ENCODE results near the gene LAMA5. TPM values are rescaled to one million over a fixed set of nuclear protein-coding genes. Genes with fewer than 3 reads are reported as not detected.

The LAMA5 gene
- total RNA-seq, 1 experiment from 2014 or later, result 22.2 TPM

GRCh38 chr20:62367633-62368391 is 700 bp upstream of the LAMA5 start:
- H3K27me3 ChIP-seq, result no peaks in the 10 kb centered on the region
- H3K9me3 ChIP-seq, result no peaks in the 10 kb centered on the region
- H3K4me3 ChIP-seq, result peak overlapping the region; percentile 21
- peak; percentile 73 for DNase-seq
- H3K36me3 ChIP-seq, result peaks cover 13% of the 10 kb centered on the region

- Histone ChIP-seq H3K27me3 (no peaks in the 10 kb centered on the region), H3K4me3 (peak overlapping the region; percentile 91), H3K9me3 (no peaks in the 10 kb centered on the region), H3K36me3 (peaks cover 18% of the 10 kb centered on the region)
- DNase-seq, result peak; percentile 63
Observed at GRCh38 chr20:62366370-62367135, 559 bp downstream of the LAMA5 start.

- Histone ChIP-seq H3K9me3 (no peaks in the 10 kb centered on the region), H3K27me3 (no peaks in the 10 kb centered on the region), H3K36me3 (peaks cover 20% of the 10 kb centered on the region), H3K4me3 (peak overlapping the region; percentile 91)
- peak; percentile 60 for DNase-seq
Observed at GRCh38 chr20:62365814-62366369, 1.2 kb downstream of the LAMA5 start.

- peak overlapping the region; percentile 91 for H3K4me3 ChIP-seq
- no peaks in the 10 kb centered on the region for H3K27me3 ChIP-seq
- H3K9me3 ChIP-seq, result no peaks in the 10 kb centered on the region
- H3K36me3 ChIP-seq, result peaks cover 23% of the 10 kb centered on the region
- DNase-seq, result no peak
Observed at GRCh38 chr20:62364911-62365736, 2.0 kb downstream of the LAMA5 start.

- Histone ChIP-seq H3K4me3 (no peak overlapping the region), H3K27me3 (no peaks in the 10 kb centered on the region), H3K9me3 (no peaks in the 10 kb centered on the region), H3K36me3 (peaks cover 23% of the 10 kb centered on the region)
- DNase-seq, result no peak
Observed at GRCh38 chr20:62363920-62364851, 2.9 kb downstream of the LAMA5 start.

- no peaks in the 10 kb centered on the region for H3K27me3 ChIP-seq
- peaks cover 28% of the 10 kb centered on the region for H3K36me3 ChIP-seq
- no peak overlapping the region for H3K4me3 ChIP-seq
- no peaks in the 10 kb centered on the region for H3K9me3 ChIP-seq
- DNase-seq, result no peak
Observed at GRCh38 chr20:62362991-62363919, 3.9 kb downstream of the LAMA5 start.

GRCh38 chr20:62362590-62362940 is 4.5 kb downstream of the LAMA5 start:
- DNase-seq, result no peak
- H3K27me3 ChIP-seq, result no peaks in the 10 kb centered on the region
- H3K36me3 ChIP-seq, result peaks cover 28% of the 10 kb centered on the region
- no peak overlapping the region for H3K4me3 ChIP-seq
- H3K9me3 ChIP-seq, result no peaks in the 10 kb centered on the region

- Histone ChIP-seq H3K27me3 (no peaks in the 10 kb centered on the region), H3K36me3 (peaks cover 28% of the 10 kb centered on the region), H3K9me3 (no peaks in the 10 kb centered on the region), H3K4me3 (no peak overlapping the region)
- no peak for DNase-seq
Observed at GRCh38 chr20:62361799-62362589, 5.1 kb downstream of the LAMA5 start.

GRCh38 chr20:62360854-62361798 is 6.0 kb downstream of the LAMA5 start:
- Histone ChIP-seq H3K4me3 (no peak overlapping the region), H3K9me3 (no peaks in the 10 kb centered on the region), H3K27me3 (no peaks in the 10 kb centered on the region), H3K36me3 (peaks cover 32% of the 10 kb centered on the region)
- no peak for DNase-seq

- no peaks in the 10 kb centered on the region for H3K9me3 ChIP-seq
- peak; percentile 98 for DNase-seq
- H3K4me3 ChIP-seq, result peak overlapping the region; percentile 11
- peaks cover 36% of the 10 kb centered on the region for H3K36me3 ChIP-seq
- no peaks in the 10 kb centered on the region for H3K27me3 ChIP-seq
Observed at GRCh38 chr20:62359491-62360121, 7.5 kb downstream of the LAMA5 start.

- Histone ChIP-seq H3K36me3 (peaks cover 32% of the 10 kb centered on the region), H3K9me3 (no peaks in the 10 kb centered on the region), H3K27me3 (no peaks in the 10 kb centered on the region), H3K4me3 (peak overlapping the region; percentile 11)
- DNase-seq, result no peak
Observed at GRCh38 chr20:62359043-62359490, 8.0 kb downstream of the LAMA5 start.

GRCh38 chr20:62358171-62359042 is 8.7 kb downstream of the LAMA5 start:
- Histone ChIP-seq H3K4me3 (peak overlapping the region; percentile 11), H3K27me3 (no peaks in the 10 kb centered on the region), H3K36me3 (peaks cover 32% of the 10 kb centered on the region), H3K9me3 (no peaks in the 10 kb centered on the region)
- DNase-seq, result peak; percentile 96
